HG02852 (cell line): ENCODE data around the gene TNFRSF14.

Experiments
- ATAC-seq: cut with Tn5 transposase; IDR thresholded peaks from one replicate; pipeline ENCODE4 v1.9.1; 2021; ENCODE audit warnings: mild to moderate bottlenecking, moderate library complexity; ENCODE audit not compliant: unreplicated experiment

The TNFRSF14 gene

GRCh38 chr1:2597441-2598328 lies 41.5 kb downstream of the TNFRSF14 start:
- ATAC-seq = no peak

GRCh38 chr1:2598329-2598931 lies 42.3 kb downstream of the TNFRSF14 start:
- ATAC-seq = no peak

GRCh38 chr1:2601721-2602303 lies 45.6 kb downstream of the TNFRSF14 start:
- no peak for ATAC-seq

GRCh38 chr1:2602311-2602835 lies 46.2 kb downstream of the TNFRSF14 start:
- ATAC-seq = no peak

GRCh38 chr1:2602866-2603520 lies 46.8 kb downstream of the TNFRSF14 start:
- ATAC-seq = no peak

GRCh38 chr1:2603521-2604155 lies 47.5 kb downstream of the TNFRSF14 start:
- no peak for ATAC-seq

- no peak for ATAC-seq
Observed at GRCh38 chr1:2604156-2604843, 48.1 kb downstream of the TNFRSF14 start.

GRCh38 chr1:2604844-2605508 lies 48.8 kb downstream of the TNFRSF14 start:
- no peak for ATAC-seq

GRCh38 chr1:2605509-2606395 lies 49.6 kb downstream of the TNFRSF14 start:
- ATAC-seq = no peak

GRCh38 chr1:2606396-2606880 lies 50.3 kb downstream of the TNFRSF14 start:
- ATAC-seq = no peak

- no peak for ATAC-seq
Observed at GRCh38 chr1:2606881-2607621, 50.9 kb downstream of the TNFRSF14 start.

- no peak for ATAC-seq
Observed at GRCh38 chr1:2607641-2608091, 51.5 kb downstream of the TNFRSF14 start.

- ATAC-seq = no peak
Observed at GRCh38 chr1:2609319-2610035, 53.3 kb downstream of the TNFRSF14 start.

GRCh38 chr1:2610036-2610959 lies 54.1 kb downstream of the TNFRSF14 start:
- no peak for ATAC-seq

- no peak for ATAC-seq
Observed at GRCh38 chr1:2611031-2611501, 54.9 kb downstream of the TNFRSF14 start.
